Sigmoid colon (tissue), 4 donors: ENCODE data around the gene GNMT.

Source experiments
- CTCF ChIP-seq, 4 experiments: fragments of 450-650 bp in 3 of 4; fragments of 200-600 bp in 1 of 4; IDR thresholded peaks; one replicate each; pipeline ENCODE4 v1.5.1; 2016 to 2019; ENCODE audit warnings: antibody characterized with exemption in 4 of 4, mild to moderate bottlenecking in 3 of 4, moderate library complexity in 2 of 4
- POLR2AphosphoS5 ChIP-seq, 4 donors: sonication (generic); formaldehyde crosslinking; IDR thresholded peaks; one replicate each; pipeline ENCODE4 v1.6.1; 2017; ENCODE audit warnings: antibody characterized with exemption in 4 of 4

- TF ChIP-seq CTCF (IDR thresholded peaks at IDR 0.05), result no peak
- no peak for TF ChIP-seq POLR2AphosphoS5 (IDR thresholded peaks at IDR 0.05)
Measured at GRCh38 chr6:43013097-43013842, 52.7 kb downstream of the GNMT start.
